Hair follicular keratinocyte (primary cell): Measurements from ENCODE around the gene TCEANC2. TPM values are rescaled to one million over a fixed set of nuclear protein-coding genes. Genes with fewer than 3 reads are reported as not detected.

Experiments
- total RNA-seq: library from RNA; depleted of rRNA; stranded (reverse); fragments of >200 nt; gene quantifications from 2 replicates; pipeline ENCODE4 v1.2.3, GENCODE V29; 2015

Gene TCEANC2
- 1.9 and 2.3 TPM in 2 replicates for total RNA-seq

DNA sequence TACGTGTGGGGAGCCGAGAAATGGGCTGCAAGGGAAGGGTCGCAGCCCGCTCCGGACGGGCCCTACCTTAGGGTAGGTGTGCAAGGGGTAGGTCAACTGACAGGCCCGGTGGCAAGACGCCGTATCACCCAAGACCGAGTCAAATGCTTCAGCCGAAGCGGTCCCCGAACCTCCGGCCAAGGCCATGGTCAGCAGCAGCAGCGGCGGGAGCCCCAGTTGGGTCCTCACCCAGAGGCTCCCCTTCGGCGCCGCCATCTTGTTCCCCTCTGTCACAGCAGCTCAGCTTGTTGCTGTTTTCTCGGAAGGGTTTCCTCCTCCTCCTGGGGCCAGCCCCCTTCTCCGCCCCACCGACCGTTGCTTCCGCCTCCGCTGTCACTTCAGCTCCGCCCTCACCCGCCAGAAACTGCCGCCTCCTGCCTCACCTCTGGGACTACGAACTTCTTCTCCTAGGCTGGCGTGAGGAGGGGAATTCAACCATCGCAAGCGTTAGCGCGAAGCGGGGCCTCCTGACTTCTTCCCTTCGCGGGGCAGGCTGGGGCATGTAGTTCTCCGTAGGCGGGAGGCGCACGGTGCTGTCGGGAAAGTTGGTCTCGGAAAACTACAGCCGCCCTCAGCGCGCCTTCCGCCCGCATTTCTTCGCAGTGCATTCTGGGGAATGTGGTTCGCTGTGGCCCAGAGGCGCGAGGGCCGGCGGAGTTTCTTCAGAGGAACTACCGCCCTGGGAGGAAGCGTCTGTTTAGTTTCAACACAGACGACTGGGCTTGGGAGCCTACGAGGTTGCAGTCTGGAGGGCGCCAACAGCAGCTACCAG lies at the start of gene TCEANC2, which contains the start of gene TMEM59:
TCEANC2 (plus strand) TSS at position 675 of the 811 bp plus-strand sequence. CDS start 815 bp downstream, outside the sequence.
TMEM59 (minus strand) TSS at position 271 of the 811 bp plus-strand sequence; CDS start at position 255, 16 bp downstream.

DNA sequence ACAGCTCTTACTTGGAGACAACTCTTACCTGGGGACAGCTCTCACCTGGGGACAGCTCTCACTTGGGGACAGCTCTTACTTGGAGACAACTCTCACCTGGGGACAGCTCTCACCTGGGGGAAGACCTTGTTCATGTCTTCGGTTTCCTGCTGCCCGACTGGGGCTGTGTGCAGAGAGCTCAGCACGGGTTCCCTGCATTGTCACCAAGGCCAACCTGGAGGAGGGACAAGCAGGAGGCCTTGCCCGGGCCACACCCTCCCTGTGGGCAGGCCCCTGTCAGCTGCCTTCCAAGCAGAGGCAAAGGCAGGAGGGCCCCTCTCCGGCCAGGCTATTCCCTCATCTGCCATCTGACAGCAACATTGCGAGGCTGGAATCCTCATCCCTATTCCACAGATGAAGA lies 35.4 kb upstream of the TCEANC2 start, which contains the start of gene LDLRAD1:
LDLRAD1 (minus strand) TSS at position 208 of the 400 bp plus-strand sequence; CDS start at position 134, 74 bp downstream.

DNA sequence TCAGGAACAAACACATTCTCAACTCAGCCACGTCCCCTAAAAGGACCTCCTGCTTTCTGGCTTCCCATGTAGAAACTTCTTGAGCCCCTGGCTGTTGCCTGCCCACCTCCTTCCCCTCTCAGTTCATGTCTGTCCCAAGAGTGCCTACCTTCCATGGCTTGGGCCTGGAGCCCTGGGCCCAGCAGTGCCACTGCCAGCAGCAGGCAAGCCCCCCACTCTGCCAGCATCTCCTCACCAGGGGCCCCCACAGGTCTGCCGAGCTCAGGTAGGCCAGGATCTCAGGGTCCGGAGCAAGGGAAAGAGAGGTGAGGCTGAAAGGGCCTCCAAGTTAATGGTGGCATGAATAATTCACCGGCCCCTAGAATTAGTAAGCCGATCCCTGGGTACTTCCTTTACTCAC lies 99.3 kb downstream of the TCEANC2 start, which contains the start of gene CDCP2:
CDCP2 (minus strand) TSS at position 305 of the 400 bp plus-strand sequence; CDS start at position 227, 78 bp downstream.

Other genes starting within 250 kb of the TCEANC2 start
- gene NDC1, start 215.3 kb upstream of the TCEANC2 start, total RNA-seq = 20.8 and 36.4 TPM in 2 replicates
- 12.0 and 26.4 TPM in 2 replicates for gene YIPF1, start 163.8 kb upstream of the TCEANC2 start, total RNA-seq
- not detected in 2 replicates for gene DIO1, start 159.4 kb upstream of the TCEANC2 start, total RNA-seq
- 25.1 and 30.7 TPM in 2 replicates for gene IFT25, start 107.9 kb upstream of the TCEANC2 start, total RNA-seq
- gene LRRC42, start 107.3 kb upstream of the TCEANC2 start, total RNA-seq = 49.9 and 50.4 TPM in 2 replicates
- gene LDLRAD1, start 35.4 kb upstream of the TCEANC2 start, total RNA-seq = not detected in 2 replicates
- gene TMEM59, start 404 bp upstream of the TCEANC2 start, total RNA-seq = 119 and 169 TPM in 2 replicates
- not detected in 2 replicates for gene CDCP2, start 99.4 kb downstream of the TCEANC2 start, total RNA-seq
- gene CYB5RL, start 146.4 kb downstream of the TCEANC2 start, total RNA-seq = 0.39 and 1.5 TPM in 2 replicates
- 107 and 157 TPM in 2 replicates for gene MRPL37, start 146.6 kb downstream of the TCEANC2 start, total RNA-seq